HEK293T (cell line): Measurements from ENCODE around the gene SOCS4.

ENCODE experiments used
- CTCF ChIA-PET: fragments of 350-600 bp; formaldehyde crosslinking; extraction: SDS; loops from one replicate; lab custom pipeline; 2021; ENCODE audit warnings: antibody characterized with exemption, inconsistent platforms; lab: Yijun Ruan, JAX
- POLR2A ChIA-PET: fragments of 350-600 bp; formaldehyde crosslinking; extraction: SDS; loops from one replicate; lab custom pipeline; 2020; ENCODE audit warnings: antibody characterized with exemption, inconsistent platforms; lab: Yijun Ruan, JAX
- DNase-seq: peaks from one replicate; pipeline ENCODE4 v3.0.0; 2012; ENCODE audit warnings: mixed read lengths; ENCODE audit errors: extremely low spot score
- ARNT ChIP-seq: fragments of 450-650 bp; IDR thresholded peaks from 2 replicates; pipeline ENCODE4 v1.6.1; 2017; ENCODE audit warnings: mild to moderate bottlenecking
- BHLHE40 ChIP-seq: fragments of 450-650 bp; IDR thresholded peaks from 2 replicates; pipeline ENCODE4 v1.6.1; 2016; ENCODE audit warnings: mild to moderate bottlenecking, moderate library complexity, borderline replicate concordance
- CTBP1 ChIP-seq: fragments of 450-650 bp; IDR thresholded peaks from 2 replicates; pipeline ENCODE4 v1.6.1; 2016; ENCODE audit warnings: borderline replicate concordance
- ELF4 ChIP-seq: fragments of 450-650 bp; IDR thresholded peaks from 2 replicates; pipeline ENCODE4 v1.6.1; 2017; ENCODE audit warnings: antibody characterized with exemption
- FOXA1 ChIP-seq: fragments of 450-650 bp; IDR thresholded peaks from 2 replicates; pipeline ENCODE4 v1.6.1; 2016; ENCODE audit warnings: mild to moderate bottlenecking
- FOXK2 ChIP-seq: fragments of 450-650 bp; IDR thresholded peaks from 2 replicates; pipeline ENCODE4 v1.6.1; 2016; ENCODE audit warnings: mild to moderate bottlenecking
- FOXM1 ChIP-seq: fragments of 450-650 bp; IDR thresholded peaks from 2 replicates; pipeline ENCODE4 v1.6.1; 2017; ENCODE audit warnings: mild to moderate bottlenecking, borderline replicate concordance
- HDGF ChIP-seq: fragments of 450-650 bp; IDR thresholded peaks from 2 replicates; pipeline ENCODE4 v1.6.1; 2017; ENCODE audit warnings: antibody characterized with exemption, borderline replicate concordance
- L3MBTL2 ChIP-seq: fragments of 450-650 bp; conservative IDR thresholded peaks from 2 replicates; pipeline ENCODE4 v1.6.1; 2016; ENCODE audit warnings: mild to moderate bottlenecking
- LEF1 ChIP-seq: fragments of 450-650 bp; IDR thresholded peaks from 2 replicates; pipeline ENCODE4 v1.6.1; 2017; ENCODE audit warnings: mild to moderate bottlenecking, borderline replicate concordance
- NFRKB ChIP-seq: fragments of 450-650 bp; IDR thresholded peaks from 2 replicates; pipeline ENCODE4 v1.6.1; 2016; ENCODE audit warnings: mild to moderate bottlenecking, moderate library complexity
- SP1 ChIP-seq: fragments of 450-650 bp; IDR thresholded peaks from 2 replicates; pipeline ENCODE4 v1.6.1; 2017
- SUZ12 ChIP-seq: fragments of 450-650 bp; IDR thresholded peaks from 2 replicates; pipeline ENCODE4 v1.6.1; 2016; ENCODE audit warnings: mild to moderate bottlenecking
- TARDBP ChIP-seq: fragments of 450-650 bp; IDR thresholded peaks from 2 replicates; pipeline ENCODE4 v1.6.1; 2016
- ZNF384 ChIP-seq: fragments of 450-650 bp; IDR thresholded peaks from 2 replicates; pipeline ENCODE4 v1.6.1; 2016
- TF ChIP-seq, protein P1 (sequence below): fragments of 450-650 bp; IDR thresholded peaks from 2 replicates; pipeline ENCODE4 v1.6.1; 2016

SOCS4 gene

DNA sequence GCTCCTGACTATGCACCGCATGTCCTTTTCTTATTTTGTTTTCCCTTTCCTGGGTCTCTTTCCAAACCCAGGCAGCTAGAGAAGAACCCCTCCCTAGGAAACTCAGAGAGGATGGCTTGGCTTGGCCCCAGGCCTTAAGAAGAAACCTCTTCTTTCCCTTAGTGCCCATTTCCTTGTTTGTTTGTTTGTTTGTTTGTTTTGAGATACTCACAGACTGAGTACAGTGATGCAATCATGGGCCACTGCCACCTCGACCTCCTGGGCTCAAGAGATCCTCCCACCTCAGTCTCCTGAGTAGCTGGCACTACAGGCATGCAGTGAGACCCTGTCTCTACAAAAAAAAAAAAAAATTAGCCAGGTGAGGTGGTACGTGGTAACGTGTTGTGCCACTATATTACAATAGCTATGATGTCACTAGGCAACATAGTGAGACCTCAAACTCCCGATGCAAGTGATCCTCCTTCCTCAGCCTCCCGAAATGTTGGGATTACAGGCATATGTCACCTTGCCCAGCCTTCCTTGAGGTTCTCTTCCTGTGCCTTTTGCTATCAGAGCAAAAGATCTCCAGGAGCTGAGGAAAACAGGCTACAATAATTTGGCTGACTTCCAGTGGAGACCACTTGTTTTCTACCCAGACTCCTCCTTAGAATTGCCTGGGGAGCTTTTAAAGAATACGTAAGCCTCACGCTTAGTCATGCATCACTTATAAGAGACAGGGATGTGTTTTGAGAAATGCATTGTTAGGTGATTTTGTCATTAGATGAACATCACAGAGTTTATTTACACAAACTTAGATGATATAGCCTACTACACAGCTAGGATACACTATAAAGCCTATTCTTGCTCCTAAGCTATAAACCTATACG is 67.5 kb downstream of the SOCS4 start:
- ChIA-PET POLR2A (interaction anchor here (1.0 to 2.0 kb wide), 3 partner anchors 9 to 67 kb away, joined by 4 to 10 read pairs (median 10); partner anchors contain the start of genes SOCS4 and WDHD1), CTCF (interaction anchor here (0.9 to 1.9 kb wide), 4 partner anchors 8 to 66 kb away, joined by 3 to 6 read pairs (median 4); partner anchors contain the start of gene MAPK1IP1L)
- TF ChIP-seq SP1 = no peak
- DNase-seq = no peak

DNA sequence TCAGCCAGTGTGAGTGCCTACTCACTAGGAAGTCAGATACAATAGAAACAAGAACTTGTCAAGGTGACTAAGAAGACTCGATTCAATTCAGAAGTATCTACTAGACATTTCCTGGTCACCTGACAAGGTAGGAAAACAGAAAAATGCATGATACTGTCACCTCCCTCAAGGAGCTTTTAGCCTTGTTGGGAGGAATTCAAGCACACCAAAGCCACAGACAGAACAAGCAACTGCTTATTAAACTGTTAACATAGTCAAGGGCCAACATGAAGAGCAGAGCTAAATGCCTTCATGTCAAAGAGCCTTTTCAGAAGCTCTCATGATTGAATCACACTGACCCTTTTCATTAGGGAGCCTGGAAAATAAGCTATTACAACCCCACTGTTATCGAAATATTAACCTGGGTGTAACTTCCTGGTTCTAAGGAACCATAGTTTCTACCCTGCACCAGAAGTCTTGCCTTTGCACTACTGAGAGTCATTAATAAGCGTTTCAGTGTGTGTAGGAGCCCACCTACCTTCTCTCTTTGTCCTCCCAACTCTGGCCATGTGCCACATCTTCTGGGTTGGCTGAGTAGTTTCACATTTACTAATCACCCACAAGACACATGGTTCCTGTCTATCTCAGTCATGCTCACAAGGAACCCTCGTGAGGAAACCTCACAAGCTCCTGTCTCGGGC is 71.0 kb downstream of the SOCS4 start:
- no peak for TF ChIP-seq BHLHE40
- no peak for TF ChIP-seq FOXK2
- no peak for TF ChIP-seq SUZ12
- TF ChIP-seq ELF4 = no peak
- TF ChIP-seq ZNF384 = no peak
- no peak for TF ChIP-seq FOXM1
- TF ChIP-seq CTBP1 = no peak
- TF ChIP-seq FOXA1 = no peak
- TF ChIP-seq, protein P1, sequence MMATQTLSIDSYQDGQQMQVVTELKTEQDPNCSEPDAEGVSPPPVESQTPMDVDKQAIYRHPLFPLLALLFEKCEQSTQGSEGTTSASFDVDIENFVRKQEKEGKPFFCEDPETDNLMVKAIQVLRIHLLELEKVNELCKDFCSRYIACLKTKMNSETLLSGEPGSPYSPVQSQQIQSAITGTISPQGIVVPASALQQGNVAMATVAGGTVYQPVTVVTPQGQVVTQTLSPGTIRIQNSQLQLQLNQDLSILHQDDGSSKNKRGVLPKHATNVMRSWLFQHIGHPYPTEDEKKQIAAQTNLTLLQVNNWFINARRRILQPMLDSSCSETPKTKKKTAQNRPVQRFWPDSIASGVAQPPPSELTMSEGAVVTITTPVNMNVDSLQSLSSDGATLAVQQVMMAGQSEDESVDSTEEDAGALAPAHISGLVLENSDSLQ = no peak
- TF ChIP-seq TARDBP = no peak
- no peak for TF ChIP-seq SP1
- TF ChIP-seq NFRKB = no peak
- TF ChIP-seq LEF1 = no peak
- CTCF ChIA-PET = no interaction called here
- no peak for DNase-seq
- POLR2A ChIA-PET = interaction anchor here (1.4 kb wide), 1 partner anchor 46 kb away, joined by 7 read pairs; the partner anchor contains the start of gene MAPK1IP1L

DNA sequence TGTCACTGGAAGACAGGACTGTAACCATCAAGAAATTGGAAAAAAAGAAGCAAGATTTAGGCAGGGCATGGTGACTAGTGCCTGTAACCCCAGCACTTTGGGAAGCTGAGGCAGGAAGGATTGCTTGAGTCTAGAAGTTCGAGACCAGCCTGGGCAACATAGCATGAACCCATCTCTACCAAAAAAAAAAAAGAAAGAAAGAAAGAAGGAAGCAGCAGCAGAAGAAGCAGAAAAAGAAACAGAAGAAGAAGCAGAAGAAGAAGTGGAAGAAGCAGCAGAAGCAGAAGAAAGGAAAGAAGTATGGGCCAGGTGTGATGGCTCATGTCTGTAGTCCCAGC is 71.5 kb downstream of the SOCS4 start:
- CTCF ChIA-PET = no interaction called here
- DNase-seq = no peak
- POLR2A ChIA-PET = interaction anchor here (1.4 kb wide), 1 partner anchor 47 kb away, joined by 7 read pairs; the partner anchor contains the start of gene MAPK1IP1L
- TF ChIP-seq ZNF384 (no peak), L3MBTL2 (no peak), ARNT (no peak), FOXA1 (no peak), HDGF (no peak), SUZ12 (no peak), NFRKB (no peak), BHLHE40 (no peak), ELF4 (no peak), FOXK2 (no peak), CTBP1 (no peak), FOXM1 (no peak), SP1 (no peak), LEF1 (no peak)
- TF ChIP-seq, protein P1 = no peak
